Measurements from ENCODE around the gene MYO1G. TPM values are rescaled to one million over a fixed set of nuclear protein-coding genes. Genes with fewer than 3 reads are reported as not detected.

MYO1G gene
- total RNA-seq, 1 donor from 2014 or later: 36.3 TPM

- DNase-seq (no peak), ATAC-seq (peak in 1 of 2 donors; percentile 24)
- peak overlapping the region; percentile 51 for H3K4me3 ChIP-seq
- H3K36me3 ChIP-seq: peaks cover 16% of the 10 kb centered on the region
- TF ChIP-seq CTCF (IDR thresholded peaks at IDR 0.05): no peak
- H3K4me1 ChIP-seq: peaks cover 55% of the 10 kb centered on the region
- H3K27ac ChIP-seq: peak overlapping the region; percentile 77
- intact Hi-C loops (cut with DNase I): no loop called here
- H3K9me3 ChIP-seq: no peaks in the 10 kb centered on the region
- H3K27me3 ChIP-seq (ENCODE audit: low read depth): no peaks in the 10 kb centered on the region
Measured at GRCh38 chr7:44977304-44977958, 1.4 kb downstream of the MYO1G start.

- intact Hi-C loops (cut with DNase I): no loop called here
- ATAC-seq (no peak), DNase-seq (no peak)
- Histone ChIP-seq H3K9me3 (no peaks in the 10 kb centered on the region), H3K27me3 (ENCODE audit: low read depth) (no peaks in the 10 kb centered on the region), H3K27ac (peak overlapping the region; percentile 77), H3K36me3 (peaks cover 11% of the 10 kb centered on the region), H3K4me1 (peaks cover 55% of the 10 kb centered on the region), H3K4me3 (peak overlapping the region; percentile 51)
- no peak for TF ChIP-seq CTCF (IDR thresholded peaks at IDR 0.05)
Measured at GRCh38 chr7:44976746-44977196, 2.0 kb downstream of the MYO1G start.

GRCh38 chr7:44976040-44976745, 2.6 kb downstream of the MYO1G start:
- Histone ChIP-seq H3K9me3 (no peaks in the 10 kb centered on the region), H3K27me3 (ENCODE audit: low read depth) (no peaks in the 10 kb centered on the region), H3K4me3 (no peak overlapping the region), H3K36me3 (peaks cover 6% of the 10 kb centered on the region), H3K4me1 (peaks cover 50% of the 10 kb centered on the region), H3K27ac (no peak overlapping the region)
- ATAC-seq (no peak), DNase-seq (no peak)
- TF ChIP-seq CTCF (IDR thresholded peaks at IDR 0.05): no peak
- intact Hi-C loops (cut with DNase I): no loop called here

GRCh38 chr7:44975331-44976039, 3.3 kb downstream of the MYO1G start:
- Histone ChIP-seq H3K9me3 (no peaks in the 10 kb centered on the region), H3K4me3 (no peak overlapping the region), H3K27ac (no peak overlapping the region), H3K27me3 (ENCODE audit: low read depth) (no peaks in the 10 kb centered on the region), H3K36me3 (peaks cover 6% of the 10 kb centered on the region), H3K4me1 (peaks cover 43% of the 10 kb centered on the region)
- DNase-seq: no peak
- intact Hi-C loops (cut with DNase I): no loop called here
- no peak for TF ChIP-seq CTCF (IDR thresholded peaks at IDR 0.05)
- no peak for ATAC-seq

- peaks cover 6% of the 10 kb centered on the region for H3K36me3 ChIP-seq
- ATAC-seq (no peak), DNase-seq (no peak)
- no peak for TF ChIP-seq CTCF (IDR thresholded peaks at IDR 0.05)
- H3K27me3 ChIP-seq (ENCODE audit: low read depth): no peaks in the 10 kb centered on the region
- H3K27ac ChIP-seq: no peak overlapping the region
- H3K9me3 ChIP-seq: no peaks in the 10 kb centered on the region
- no peak overlapping the region for H3K4me3 ChIP-seq
- intact Hi-C loops (cut with DNase I): no loop called here
- H3K4me1 ChIP-seq: peaks cover 34% of the 10 kb centered on the region
Measured at GRCh38 chr7:44974549-44974948, 4.3 kb downstream of the MYO1G start.

Data from lower lobe of right lung (tissue), 2 donors.